Ishikawa (cell line): ENCODE data around the gene CCL7.

Experiments used
- EP300 ChIP-seq: IDR thresholded peaks from 2 replicates; pipeline ENCODE4 v1.6.1; 2012; ENCODE audit warnings: borderline replicate concordance
- MAX ChIP-seq: IDR thresholded peaks from 2 replicates; pipeline ENCODE4 v1.6.1; 2012
- REST ChIP-seq: IDR thresholded peaks from 2 replicates; pipeline ENCODE4 v1.6.1; 2012; ENCODE audit warnings: low read depth, mild to moderate bottlenecking

GRCh38 chr17:34226744-34227034 lies 43.3 kb upstream of the CCL7 start:
- TF ChIP-seq EP300 (no peak), MAX (no peak), REST (no peak)
